Breast epithelium (tissue), 4 donors: Measurements from ENCODE around the gene AK8. TPM values are rescaled to one million over a fixed set of nuclear protein-coding genes. Genes with fewer than 3 reads are reported as not detected.
A peak's percentile ranks its signal among the peaks of the same experiment; 100 is the strongest.

Experiments
- DNase-seq, 2 donors: peaks; one replicate each; pipeline ENCODE4 v3.0.0-alpha.2; 2019; ENCODE audit warnings: low spot score in 2 of 2
- H3K27ac ChIP-seq, 2 donors: fragments of 200-600 bp; sonication (generic) in 1 of 2; one replicate each; pipeline ENCODE4 v1.5.1; 2016 to 2019; ENCODE audit warnings: mild to moderate bottlenecking in 1 of 2
- H3K27me3 ChIP-seq, 2 donors: fragments of 200-600 bp; sonication (generic) in 1 of 2; one replicate each; pipeline versions ENCODE4 v1.5.1 to v1.6.0; 2017 to 2019; ENCODE audit warnings: control low read depth in 1 of 2, mild to moderate bottlenecking in 1 of 2
- H3K36me3 ChIP-seq: fragments of 200-600 bp; one replicate; pipeline ENCODE4 v1.5.1; 2019
- H3K4me1 ChIP-seq, 2 donors: fragments of 200-600 bp; sonication (generic); one replicate each; pipeline ENCODE4 v1.5.1; 2016 to 2019; ENCODE audit warnings: control low read depth in 1 of 2
- H3K4me3 ChIP-seq, 3 donors: fragments of 200-600 bp; sonication (generic); 1 replicate in 2 of 3; 2 replicates in 1 of 3; pipeline ENCODE4 v1.5.1; 2016 to 2019; ENCODE audit warnings: mild to moderate bottlenecking in 3 of 3, moderate library complexity in 2 of 3
- H3K9me3 ChIP-seq, 2 donors: fragments of 200-600 bp; sonication (generic) in 1 of 2; one replicate each; pipeline ENCODE4 v1.5.1; 2016 to 2019; ENCODE audit warnings: control low read depth in 1 of 2
- POLR2A ChIP-seq: fragments of 450-650 bp; IDR thresholded peaks from one replicate; pipeline ENCODE4 v1.6.1; 2016; ENCODE audit warnings: antibody characterized with exemption, mild to moderate bottlenecking, moderate library complexity
- POLR2AphosphoS5 ChIP-seq, 3 donors: sonication (generic); formaldehyde crosslinking; IDR thresholded peaks; one replicate each; pipeline ENCODE4 v1.6.1; 2017; ENCODE audit warnings: antibody characterized with exemption in 3 of 3
- intact Hi-C: fragments of 100-400 bp; cut with DNase I; formaldehyde crosslinking; loops from one replicate; pipeline ENCODE4 v1.15.1; 2023; ENCODE audit warnings: low total_unique reads
- total RNA-seq, 3 donors: library from RNA; depleted of rRNA; stranded (reverse); fragments of >200 nt; gene quantifications; one replicate each; pipeline ENCODE4 v1.1.0, GENCODE V29; 2016
- TF ChIP-seq, protein P1 (sequence below), 3 donors: fragments of 450-650 bp; IDR thresholded peaks; one replicate each; pipeline ENCODE4 v1.5.1; 2016 to 2017; ENCODE audit warnings: antibody characterized with exemption in 3 of 3, mild to moderate bottlenecking in 3 of 3, moderate library complexity in 3 of 3

Gene AK8
- total RNA-seq, 3 donors from 2014 or later = 0.66 to 2.6 (median 1.0) TPM

- Histone ChIP-seq H3K4me3 (no peak overlapping the region), H3K27ac (peak overlapping the region; percentile 30 to 55), H3K36me3 (peaks cover 11% of the 10 kb centered on the region), H3K9me3 (no peaks in the 10 kb centered on the region), H3K4me1 (peaks cover 0 to 7% of the 10 kb centered on the region in 2 donors), H3K27me3 (no peaks in the 10 kb centered on the region)
- TF ChIP-seq, protein P1, sequence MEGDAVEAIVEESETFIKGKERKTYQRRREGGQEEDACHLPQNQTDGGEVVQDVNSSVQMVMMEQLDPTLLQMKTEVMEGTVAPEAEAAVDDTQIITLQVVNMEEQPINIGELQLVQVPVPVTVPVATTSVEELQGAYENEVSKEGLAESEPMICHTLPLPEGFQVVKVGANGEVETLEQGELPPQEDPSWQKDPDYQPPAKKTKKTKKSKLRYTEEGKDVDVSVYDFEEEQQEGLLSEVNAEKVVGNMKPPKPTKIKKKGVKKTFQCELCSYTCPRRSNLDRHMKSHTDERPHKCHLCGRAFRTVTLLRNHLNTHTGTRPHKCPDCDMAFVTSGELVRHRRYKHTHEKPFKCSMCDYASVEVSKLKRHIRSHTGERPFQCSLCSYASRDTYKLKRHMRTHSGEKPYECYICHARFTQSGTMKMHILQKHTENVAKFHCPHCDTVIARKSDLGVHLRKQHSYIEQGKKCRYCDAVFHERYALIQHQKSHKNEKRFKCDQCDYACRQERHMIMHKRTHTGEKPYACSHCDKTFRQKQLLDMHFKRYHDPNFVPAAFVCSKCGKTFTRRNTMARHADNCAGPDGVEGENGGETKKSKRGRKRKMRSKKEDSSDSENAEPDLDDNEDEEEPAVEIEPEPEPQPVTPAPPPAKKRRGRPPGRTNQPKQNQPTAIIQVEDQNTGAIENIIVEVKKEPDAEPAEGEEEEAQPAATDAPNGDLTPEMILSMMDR (IDR thresholded peaks at IDR 0.05) = no peak
- TF ChIP-seq POLR2A = no peak
- TF ChIP-seq POLR2AphosphoS5 (IDR thresholded peaks at IDR 0.05) = no peak
- no peak for DNase-seq
- intact Hi-C loops = no loop called here
These were observed 18.2 kb upstream of the AK8 start for GRCh38 chr9:132896264-132896663.

DNA sequence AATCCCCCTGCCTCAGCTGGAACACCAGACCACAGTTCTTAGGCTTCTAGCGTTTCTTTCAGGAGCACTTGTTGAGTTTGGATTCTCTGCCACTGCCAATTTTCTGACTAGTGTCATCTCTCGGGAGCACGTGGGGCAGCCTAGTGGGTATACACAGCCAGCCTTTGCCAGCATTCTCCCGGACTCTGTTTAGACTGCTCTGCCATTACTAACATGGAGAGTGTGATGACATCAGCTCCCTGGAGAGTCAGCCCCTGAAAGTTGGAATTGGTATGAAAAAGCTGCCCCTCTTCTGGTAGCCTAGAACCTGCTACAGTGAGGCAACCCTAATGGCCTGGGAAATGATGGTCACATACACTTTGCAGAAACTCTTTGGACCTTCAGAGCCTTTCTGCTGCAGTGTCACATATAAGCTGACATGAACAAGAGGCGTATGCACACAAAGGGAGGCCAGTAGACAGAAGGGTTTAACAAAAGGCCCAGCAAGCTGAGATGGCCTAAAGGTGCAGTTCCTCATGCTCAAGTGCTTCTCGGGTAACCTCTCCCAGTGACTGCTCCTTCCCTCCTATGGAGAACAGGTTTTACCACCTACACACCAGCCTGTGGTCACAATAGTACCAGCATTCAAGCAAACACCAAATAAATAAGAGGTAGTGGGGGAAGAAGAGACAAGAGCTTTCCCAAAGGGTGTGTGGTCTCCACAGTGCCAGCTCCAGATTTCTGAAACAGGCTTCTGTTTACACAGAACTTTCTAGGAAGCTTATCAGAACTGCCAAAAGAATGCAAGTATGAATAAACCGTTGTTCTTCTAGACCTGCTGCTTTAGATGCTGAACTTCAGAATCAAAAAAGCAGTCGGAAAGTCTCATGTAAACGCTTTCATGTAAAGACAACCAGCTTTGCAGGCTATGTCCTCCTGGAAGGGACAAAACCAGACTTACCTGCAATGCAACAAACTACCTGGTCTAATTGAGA is 17.1 kb upstream of the AK8 start:
- intact Hi-C loops = no loop called here
- Histone ChIP-seq H3K27ac (peak overlapping the region in 1 of 2 donors; percentile 55), H3K4me3 (no peak overlapping the region), H3K36me3 (peaks cover under 1% of the 10 kb centered on the region), H3K27me3 (no peaks in the 10 kb centered on the region), H3K9me3 (no peaks in the 10 kb centered on the region), H3K4me1 (peaks cover 0 to 7% of the 10 kb centered on the region in 2 donors)
- peak in 1 of 2 donors; percentile 33 for DNase-seq
- TF ChIP-seq POLR2AphosphoS5 (IDR thresholded peaks at IDR 0.05) (no peak), POLR2A (no peak)
- TF ChIP-seq, protein P1 (IDR thresholded peaks at IDR 0.05) = no peak

GRCh38 chr9:132894346-132894745 is 16.3 kb upstream of the AK8 start:
- TF ChIP-seq POLR2AphosphoS5 (IDR thresholded peaks at IDR 0.05) (no peak), POLR2A (no peak)
- TF ChIP-seq, protein P1 (IDR thresholded peaks at IDR 0.05) = no peak
- H3K36me3 ChIP-seq = no peaks in the 10 kb centered on the region
- H3K27ac ChIP-seq = peak overlapping the region in 1 of 2 donors; percentile 45
- DNase-seq = no peak
- intact Hi-C loops = no loop called here
- H3K4me3 ChIP-seq = no peak overlapping the region
- peaks cover 0 to 7% of the 10 kb centered on the region in 2 donors for H3K4me1 ChIP-seq
- H3K9me3 ChIP-seq = no peaks in the 10 kb centered on the region
- no peaks in the 10 kb centered on the region for H3K27me3 ChIP-seq

DNA sequence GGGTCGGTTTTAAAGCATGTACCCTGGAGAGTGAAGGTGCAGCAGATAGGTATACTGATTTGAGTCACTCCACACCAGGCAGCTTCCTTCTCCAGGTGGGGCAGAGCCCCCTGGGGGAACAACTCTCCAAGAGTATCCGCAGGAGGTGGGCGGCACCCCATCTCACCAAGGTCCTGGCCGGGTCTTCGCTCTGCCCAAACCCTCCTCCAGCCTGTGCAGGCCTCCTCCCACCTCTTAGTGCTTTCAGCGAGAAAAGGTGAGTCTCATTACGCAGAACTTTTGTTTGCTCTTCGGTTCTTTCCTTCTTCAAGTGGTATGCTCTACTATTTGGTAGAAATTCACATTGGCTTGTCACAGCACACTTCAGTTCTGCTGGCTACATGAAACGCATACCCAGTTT is 14.3 kb upstream of the AK8 start:
- H3K4me1 ChIP-seq = peaks cover 0 to 7% of the 10 kb centered on the region in 2 donors
- no peak for DNase-seq
- H3K4me3 ChIP-seq = no peak overlapping the region
- H3K27ac ChIP-seq = no peak overlapping the region
- TF ChIP-seq POLR2A (no peak), POLR2AphosphoS5 (IDR thresholded peaks at IDR 0.05) (no peak)
- TF ChIP-seq, protein P1 (IDR thresholded peaks at IDR 0.05) = no peak
- no peaks in the 10 kb centered on the region for H3K36me3 ChIP-seq
- H3K9me3 ChIP-seq = no peaks in the 10 kb centered on the region
- H3K27me3 ChIP-seq = no peaks in the 10 kb centered on the region
- intact Hi-C loops = no loop called here

DNA sequence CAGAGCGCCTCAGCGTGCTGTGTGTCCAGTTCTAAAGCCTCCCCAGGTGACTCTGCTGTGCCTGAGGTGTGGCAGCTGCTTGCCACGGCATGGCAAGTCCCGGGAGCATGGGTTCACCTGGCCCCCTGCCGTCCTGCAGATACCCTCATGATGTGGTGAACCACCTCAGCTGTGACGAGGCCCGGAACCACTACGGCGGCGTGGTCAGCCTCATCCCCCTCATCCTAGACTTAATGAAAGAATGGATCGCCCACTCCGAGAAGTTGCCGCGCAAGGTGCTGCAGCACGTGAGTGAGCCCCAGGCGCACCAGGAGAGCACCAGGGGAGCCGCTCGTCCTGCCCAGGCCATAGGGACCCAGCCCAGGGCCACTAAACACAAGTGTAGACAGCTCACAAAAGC is 10.1 kb upstream of the AK8 start:
- Histone ChIP-seq H3K27ac (no peak overlapping the region), H3K4me1 (no peaks in the 10 kb centered on the region), H3K27me3 (no peaks in the 10 kb centered on the region), H3K36me3 (no peaks in the 10 kb centered on the region), H3K4me3 (no peak overlapping the region), H3K9me3 (no peaks in the 10 kb centered on the region)
- no peak for TF ChIP-seq POLR2AphosphoS5 (IDR thresholded peaks at IDR 0.05)
- TF ChIP-seq POLR2A = no peak
- TF ChIP-seq, protein P1 (IDR thresholded peaks at IDR 0.05) = no peak
- no peak for DNase-seq
- intact Hi-C loops = no loop called here
